GM21723 (cell line): Measurements from ENCODE around the gene MKS1.

Experiments used
- ATAC-seq: cut with Tn5 transposase; IDR thresholded peaks from one replicate; pipeline ENCODE4 v1.9.1; 2021; ENCODE audit warnings: mild to moderate bottlenecking, moderate library complexity; ENCODE audit not compliant: unreplicated experiment

The MKS1 gene

GRCh38 chr17:58204796-58205195 is 14.3 kb downstream of the MKS1 start:
- ATAC-seq = no peak

GRCh38 chr17:58202859-58203258 is 16.2 kb downstream of the MKS1 start:
- ATAC-seq = no peak

- no peak for ATAC-seq
These were observed 18.9 kb downstream of the MKS1 start for GRCh38 chr17:58200024-58200633.

GRCh38 chr17:58196610-58197009 is 22.4 kb downstream of the MKS1 start:
- ATAC-seq = no peak

GRCh38 chr17:58195518-58196123 is 23.4 kb downstream of the MKS1 start:
- no peak for ATAC-seq

GRCh38 chr17:58193641-58194255 is 25.3 kb downstream of the MKS1 start:
- ATAC-seq = no peak

GRCh38 chr17:58192612-58193011 is 26.4 kb downstream of the MKS1 start, which contains the start of gene EPX:
Gene EPX (plus strand): TSS chr17:58192726. CDS start chr17:58192847, 121 bp downstream.
- no peak for ATAC-seq

- ATAC-seq = no peak
These were observed 27.7 kb downstream of the MKS1 start for GRCh38 chr17:58191241-58191896.

GRCh38 chr17:58189436-58190146 is 29.5 kb downstream of the MKS1 start:
- no peak for ATAC-seq

GRCh38 chr17:58187675-58188074 is 31.4 kb downstream of the MKS1 start:
- ATAC-seq = no peak

GRCh38 chr17:58187063-58187462 is 32.0 kb downstream of the MKS1 start:
- ATAC-seq = no peak

- ATAC-seq = no peak
These were observed 32.5 kb downstream of the MKS1 start for GRCh38 chr17:58186591-58186990.

GRCh38 chr17:58184986-58185761 is 33.9 kb downstream of the MKS1 start:
- no peak for ATAC-seq

GRCh38 chr17:58184308-58184985 is 34.6 kb downstream of the MKS1 start:
- ATAC-seq = no peak

GRCh38 chr17:58183514-58183913 is 35.5 kb downstream of the MKS1 start:
- ATAC-seq = no peak

- ATAC-seq = no peak
These were observed 37.3 kb downstream of the MKS1 start for GRCh38 chr17:58181796-58182195.

GRCh38 chr17:58176200-58176599 is 42.9 kb downstream of the MKS1 start:
- no peak for ATAC-seq

GRCh38 chr17:58174871-58175270 is 44.2 kb downstream of the MKS1 start:
- no peak for ATAC-seq

GRCh38 chr17:58172369-58173071 is 46.5 kb downstream of the MKS1 start:
- no peak for ATAC-seq
